HG03175 (cell line): ENCODE data around the gene EOLA1.
"Not testable (repeated sequence)": the region's sequence is repeated elsewhere in the genome, so short reads cannot be mapped to it uniquely, and the experiment has no call there.

ENCODE experiments used
- ATAC-seq: cut with Tn5 transposase; IDR thresholded peaks from one replicate; pipeline ENCODE4 v1.9.1; 2021; ENCODE audit warnings: mild to moderate bottlenecking, moderate library complexity; ENCODE audit not compliant: unreplicated experiment

The EOLA1 gene

GRCh38 chrX:149595214-149595613 lies 54.4 kb downstream of the EOLA1 start, which contains the start of gene HSFX2:
Gene HSFX2 (minus strand): TSS chrX:149595314. CDS start chrX:149594700, 614 bp downstream.
- not testable (repeated sequence) for ATAC-seq

GRCh38 chrX:149595943-149596342 lies 55.1 kb downstream of the EOLA1 start:
- not testable (repeated sequence) for ATAC-seq
